HepG2 (cell line): ENCODE results near the gene AEN. TPM values are rescaled to one million over a fixed set of nuclear protein-coding genes. Genes with fewer than 3 reads are reported as not detected.

Experiments used
- ATAC-seq: fragments of 200-7000 bp; cut with Tn5 transposase; 3 replicates; pipeline ENCODE4 v1.9.1; 2020; ENCODE audit warnings: mild to moderate bottlenecking, moderate library complexity
- BruUV-seq: library from RNA; stranded (reverse); fragments of 400-500 nt; replicated peaks from 2 replicates; lab custom pipeline; 2021; lab: Mats Ljungman, UMichigan
- CTCF ChIA-PET: fragments of 300-600 bp; formaldehyde crosslinking; extraction: SDS; loops from one replicate; lab custom pipeline; 2021; ENCODE audit warnings: low total read pairs, inconsistent platforms, low intra/inter-chr PET ratio; lab: Yijun Ruan, JAX
- POLR2A ChIA-PET: fragments of 350-600 bp; sonication (Branson Sonifier 250); formaldehyde crosslinking; loops from one replicate; lab custom pipeline; 2020; ENCODE audit warnings: antibody characterized with exemption, inconsistent platforms; lab: Yijun Ruan, JAX
- DNase-seq: peaks from one replicate; pipeline ENCODE4 v3.0.0-alpha.2; 2015; ENCODE audit warnings: low spot score
- FAIRE-seq: peaks from 3 replicates; lab custom pipeline; 2011; peaks lifted over from hg19 to GRCh38; lab: Jason Lieb, UNC
- H2AFZ ChIP-seq: one replicate; pipeline ENCODE4 v1.6.1; 2011; ENCODE audit warnings: low read length, inconsistent platforms
- H3K27ac ChIP-seq: fragments of 300-600 bp; 3 replicates; pipeline ENCODE4 v1.8.0; 2011; ENCODE audit warnings: mixed run types, mild to moderate bottlenecking, mixed read lengths, low read length, inconsistent platforms; ENCODE audit not compliant: insufficient read depth; ENCODE audit errors: extremely low read length
- H3K27me3 ChIP-seq, 2 experiments: fragments of 200-600 bp in 1 of 2; 2 replicates in 1 of 2; 3 replicates in 1 of 2; pipeline versions ENCODE4 v1.6.0 to v1.8.0; 2011; ENCODE audit warnings: low read length in 2 of 2, mild to moderate bottlenecking in 2 of 2, moderate library complexity in 2 of 2, inconsistent platforms in 1 of 2; ENCODE audit not compliant: insufficient read depth in 2 of 2, control insufficient read depth in 1 of 2
- H3K36me3 ChIP-seq, 2 experiments: fragments of 200-600 bp in 1 of 2; replicated peaks in 1 of 2; 2 replicates in 1 of 2; 3 replicates in 1 of 2; pipeline versions ENCODE4 v1.5.1 to v1.8.0; 2011; ENCODE audit warnings: low read length in 2 of 2, inconsistent platforms in 1 of 2; ENCODE audit not compliant: insufficient read depth in 2 of 2, control insufficient read depth in 1 of 2
- H3K4me1 ChIP-seq: 2 replicates; pipeline ENCODE4 v1.5.1; 2012; ENCODE audit warnings: low read length, inconsistent platforms; ENCODE audit not compliant: insufficient read depth
- H3K4me2 ChIP-seq: 2 replicates; pipeline ENCODE4 v1.6.0; 2011; ENCODE audit warnings: low read depth, low read length, inconsistent platforms
- H3K4me3 ChIP-seq, 3 experiments: fragments of 200-600 bp in 1 of 3; sonication (generic), shearing (Covaris generic) in 1 of 3; replicated peaks in 1 of 3; 2 replicates each; pipeline ENCODE4 v1.5.1; 2011 to 2016; ENCODE audit warnings: low read length in 3 of 3, inconsistent platforms in 2 of 3, low read depth in 2 of 3, mild to moderate bottlenecking in 2 of 3, control low read depth in 1 of 3, mixed read lengths in 1 of 3; ENCODE audit not compliant: insufficient read depth in 1 of 3
- H3K79me2 ChIP-seq: one replicate; pipeline ENCODE4 v1.6.1; 2011; ENCODE audit warnings: low read length, inconsistent platforms; ENCODE audit not compliant: insufficient read depth
- H3K9ac ChIP-seq: 2 replicates; pipeline ENCODE4 v1.6.0; 2011; ENCODE audit warnings: mild to moderate bottlenecking, low read depth, low read length, inconsistent platforms; ENCODE audit not compliant: insufficient read depth
- H3K9me3 ChIP-seq: 2 replicates; pipeline ENCODE4 v1.5.1; 2012; ENCODE audit warnings: mild to moderate bottlenecking, low read length
- H4K20me1 ChIP-seq: 2 replicates; pipeline ENCODE4 v1.6.0; 2011; ENCODE audit warnings: inconsistent platforms, mild to moderate bottlenecking, low read length, moderate library complexity; ENCODE audit not compliant: insufficient read depth
- DNMT1 ChIP-seq: sonication (generic); formaldehyde crosslinking; IDR thresholded peaks from 2 replicates; pipeline ENCODE4 v1.5.1; 2020; ENCODE audit warnings: mild to moderate bottlenecking, missing genetic modification reagents
- HOXA7 ChIP-seq: sonication (generic); formaldehyde crosslinking; IDR thresholded peaks from 2 replicates; pipeline ENCODE4 v1.8.1; 2022; ENCODE audit warnings: mild to moderate bottlenecking, missing genetic modification reagents, moderate library complexity
- KMT2A ChIP-seq: sonication (generic); formaldehyde crosslinking; IDR thresholded peaks from 2 replicates; pipeline ENCODE4 v1.4.0; 2020; ENCODE audit warnings: missing genetic modification reagents
- MBD4 ChIP-seq: IDR thresholded peaks from 2 replicates; pipeline ENCODE4 v1.6.1; 2012; ENCODE audit warnings: low read length, inconsistent platforms, borderline replicate concordance
- MED8 ChIP-seq: sonication (generic); formaldehyde crosslinking; IDR thresholded peaks from 2 replicates; pipeline ENCODE4 v1.8.1; 2023; ENCODE audit warnings: mild to moderate bottlenecking, missing genetic modification reagents; ENCODE audit not compliant: insufficient replicate concordance
- NCOA1 ChIP-seq: sonication (generic); formaldehyde crosslinking; IDR thresholded peaks from 2 replicates; pipeline ENCODE4 v1.9.0; 2021; ENCODE audit warnings: missing genetic modification reagents
- PHF5A ChIP-seq: IDR thresholded peaks from one replicate; pipeline ENCODE4 v1.6.1; 2018; ENCODE audit warnings: low read depth, missing genetic modification reagents; ENCODE audit not compliant: unreplicated experiment
- POLR2AphosphoS2 ChIP-seq: IDR thresholded peaks from 2 replicates; pipeline ENCODE4 v1.6.1; 2011; ENCODE audit warnings: low read depth, low read length, improper control_type of control experiment
- RFX3 ChIP-seq: IDR thresholded peaks from 2 replicates; pipeline ENCODE4 v1.6.1; 2016; ENCODE audit warnings: missing biosample characterization, missing genetic modification reagents
- RFXANK ChIP-seq: IDR thresholded peaks from 2 replicates; pipeline ENCODE4 v1.6.1; 2016
- SP1 ChIP-seq, 2 experiments: fragments of 450-650 bp in 1 of 2; sonication (generic) in 1 of 2; formaldehyde crosslinking in 1 of 2; IDR thresholded peaks; 2 replicates each; pipeline versions ENCODE4 v1.4.0 to v1.6.1; 2016 to 2020; ENCODE audit warnings: missing genetic modification reagents in 1 of 2
- ZFP1 ChIP-seq: IDR thresholded peaks from 2 replicates; pipeline ENCODE4 v1.6.1; 2016
- ZNF136 ChIP-seq: sonication (generic); formaldehyde crosslinking; IDR thresholded peaks from 2 replicates; pipeline ENCODE4 v1.8.1; 2022; ENCODE audit warnings: low read depth, mild to moderate bottlenecking, moderate library complexity, missing genetic modification reagents
- ZNF614 ChIP-seq: IDR thresholded peaks from 2 replicates; pipeline ENCODE4 v1.6.1; 2018; ENCODE audit warnings: missing biosample characterization, missing genetic modification reagents, inconsistent platforms, borderline replicate concordance
- ZNF646 ChIP-seq: sonication (generic); formaldehyde crosslinking; IDR thresholded peaks from 2 replicates; pipeline ENCODE4 v1.9.0; 2021; ENCODE audit warnings: mild to moderate bottlenecking, missing genetic modification reagents
- ZZZ3 ChIP-seq: sonication (generic); formaldehyde crosslinking; IDR thresholded peaks from 2 replicates; pipeline ENCODE4 v1.4.0; 2020; ENCODE audit warnings: missing genetic modification reagents, mild to moderate bottlenecking, borderline replicate concordance
- WGBS: methylation state at CpG from one replicate; pipeline ENCODE4 v1.1.6; 2017; ENCODE audit warnings: low lambda C conversion rate; 5-methylcytosine and 5-hydroxymethylcytosine counted together
- in situ Hi-C: cut with HindIII; loops from 2 replicates; pipeline ENCODE4 v1.10.0; 2017; ENCODE audit warnings: low pct_unique_long_range_greater_than_20kb; ENCODE audit not compliant: extremely low pct_ligation_motif_present
- intact Hi-C: fragments of 100-400 bp; cut with micrococcal nuclease; formaldehyde crosslinking; loops from one replicate; pipeline ENCODE4 v1.10.0; 2022; ENCODE audit not compliant: unreplicated experiment
- polyA plus RNA-seq, 8 experiments: library from polyadenylated mRNA; depleted of rRNA in 3 of 8; stranded (reverse) in 7 of 8; unstranded in 1 of 8; fragments of >200 nt; fragmentation: Illumina TruSeq in 4 of 8; extraction: Trizol in 4 of 8; gene quantifications; 2 replicates each; pipeline versions ENCODE4 v1.2.1 to v1.2.3, GENCODE V29; 2011 to 2016; ENCODE audit warnings: low read depth in 4 of 8, missing spikeins in 1 of 8, mixed read lengths in 1 of 8; ENCODE audit not compliant: insufficient read depth in 1 of 8
- total RNA-seq, 5 experiments: library from RNA; depleted of rRNA; stranded (reverse); fragments of >200 nt; fragmentation: Illumina TruSeq; extraction: Trizol; gene quantifications; 2 replicates each; pipeline ENCODE4 v1.2.3, GENCODE V29; 2016; ENCODE audit warnings: low read depth in 1 of 5

AEN gene
- total and polyA plus RNA-seq, 2 of the 13 experiments (the other 11 are each of a cell fraction or from before 2014, with no cell fraction given), result 51.3 to 118 TPM

- Histone ChIP-seq H3K79me2 (no peaks in the 10 kb centered on the region), H3K4me3 (no peak overlapping the region), H3K27ac (no peak overlapping the region), H3K36me3 (no peaks in the 10 kb centered on the region), H3K4me1 (peaks cover 7% of the 10 kb centered on the region; the same call in 1 of the 2 replicates), H3K4me2 (no peak overlapping the region), H3K27me3 (no peaks in the 10 kb centered on the region; a peak in 1 of 5 replicates), H3K9me3 (no peaks in the 10 kb centered on the region), H3K9ac (no peak overlapping the region), H2AFZ (no peak overlapping the region), H4K20me1 (0 out of 2 replicates have a peak, but pooled peaks cover 2% of the 10 kb centered on the region)
- in situ Hi-C loops (loop anchor here (5.0 kb wide), 1 partner anchor 176 kb away; no protein-coding TSS in a partner anchor), intact Hi-C loops (no loop called here)
- WGBS, result 83% methylated on average over 6 of the region's 7 CpGs
- no TSS peak for BruUV-seq
- FAIRE-seq (no peak), ATAC-seq (no peak), DNase-seq (no peak)
- TF ChIP-seq SP1 (IDR thresholded peaks at IDR 0.05) (no peak), SP1 (CRISPR knock-in tag; IDR thresholded peaks at IDR 0.05) (no peak), RFX3 (CRISPR knock-in tag) (no peak), POLR2AphosphoS2 (no peak), DNMT1 (CRISPR knock-in tag) (no peak), ZNF136 (no peak), NCOA1 (CRISPR knock-in tag) (no peak), ZNF646 (CRISPR knock-in tag) (no peak), PHF5A (CRISPR knock-in tag) (no peak), MBD4 (no peak), ZZZ3 (CRISPR knock-in tag) (no peak), HOXA7 (no peak), ZNF614 (CRISPR knock-in tag) (no peak), RFXANK (CRISPR knock-in tag) (no peak), ZFP1 (CRISPR knock-in tag) (no peak), KMT2A (CRISPR knock-in tag) (no peak), MED8 (CRISPR knock-in tag) (no peak)
- POLR2A ChIA-PET, result no interaction called here
- CTCF ChIA-PET, result no interaction called here
Observed at GRCh38 chr15:88651136-88651732, 30.1 kb downstream of the AEN start.
